Measurements from ENCODE around the gene KIR2DL1.
"Not testable (repeated sequence)": the region's sequence is repeated elsewhere in the genome, so short reads cannot be mapped to it uniquely, and the experiment has no call there.

Gene KIR2DL1

GRCh38 chr19:54758577-54758976 is 11.0 kb upstream of the KIR2DL1 start:
- in situ Hi-C loops (cut with HindIII; ENCODE audit: low pct_unique_long_range_greater_than_20kb, low sequenced_read_pairs); DNase-seq (ENCODE audit: low read depth in 1 of 2, low spot score in 1 of 2): not testable (repeated sequence)

- DNase-seq (ENCODE audit: low read depth in 1 of 2, low spot score in 1 of 2); in situ Hi-C loops (cut with HindIII; ENCODE audit: low pct_unique_long_range_greater_than_20kb, low sequenced_read_pairs): not testable (repeated sequence)
These were observed 5.4 kb upstream of the KIR2DL1 start for GRCh38 chr19:54764219-54764618.

- in situ Hi-C loops (cut with HindIII; ENCODE audit: low pct_unique_long_range_greater_than_20kb, low sequenced_read_pairs); DNase-seq (ENCODE audit: low read depth in 1 of 2, low spot score in 1 of 2): not testable (repeated sequence)
These were observed 3.1 kb upstream of the KIR2DL1 start for GRCh38 chr19:54766464-54766863.

GRCh38 chr19:54770511-54770910 is 918 bp downstream of the KIR2DL1 start:
- in situ Hi-C loops (cut with HindIII; ENCODE audit: low pct_unique_long_range_greater_than_20kb, low sequenced_read_pairs) = not testable (repeated sequence)

GRCh38 chr19:54771018-54771960 is 1.7 kb downstream of the KIR2DL1 start:
- in situ Hi-C loops (cut with HindIII; ENCODE audit: low pct_unique_long_range_greater_than_20kb, low sequenced_read_pairs); DNase-seq (ENCODE audit: low read depth in 1 of 2, low spot score in 1 of 2): not testable (repeated sequence)

More at GRCh38 chr19:54770511-54770910, 918 bp downstream of the KIR2DL1 start:
- DNase-seq (ENCODE audit: low read depth in 1 of 2, low spot score in 1 of 2) = not testable (repeated sequence)

GRCh38 chr19:54772666-54773065 is 3.1 kb downstream of the KIR2DL1 start:
- in situ Hi-C loops (cut with HindIII; ENCODE audit: low pct_unique_long_range_greater_than_20kb, low sequenced_read_pairs); DNase-seq (ENCODE audit: low read depth in 1 of 2, low spot score in 1 of 2): not testable (repeated sequence)

GRCh38 chr19:54775095-54775815 is 5.7 kb downstream of the KIR2DL1 start:
- in situ Hi-C loops (cut with HindIII; ENCODE audit: low pct_unique_long_range_greater_than_20kb, low sequenced_read_pairs); DNase-seq (ENCODE audit: low read depth in 1 of 2, low spot score in 1 of 2): not testable (repeated sequence)

GRCh38 chr19:54775830-54776229 is 6.2 kb downstream of the KIR2DL1 start:
- DNase-seq (ENCODE audit: low read depth in 1 of 2, low spot score in 1 of 2); in situ Hi-C loops (cut with HindIII; ENCODE audit: low pct_unique_long_range_greater_than_20kb, low sequenced_read_pairs): not testable (repeated sequence)

- in situ Hi-C loops (cut with HindIII; ENCODE audit: low pct_unique_long_range_greater_than_20kb, low sequenced_read_pairs); DNase-seq (ENCODE audit: low read depth in 1 of 2, low spot score in 1 of 2): not testable (repeated sequence)
These were observed 8.3 kb downstream of the KIR2DL1 start for GRCh38 chr19:54777851-54778250.

- in situ Hi-C loops (cut with HindIII; ENCODE audit: low pct_unique_long_range_greater_than_20kb, low sequenced_read_pairs); DNase-seq (ENCODE audit: low read depth in 1 of 2, low spot score in 1 of 2): not testable (repeated sequence)
These were observed 9.3 kb downstream of the KIR2DL1 start for GRCh38 chr19:54778896-54779295.

GRCh38 chr19:54782916-54783315 is 13.3 kb downstream of the KIR2DL1 start:
- in situ Hi-C loops (cut with HindIII; ENCODE audit: low pct_unique_long_range_greater_than_20kb, low sequenced_read_pairs); DNase-seq (ENCODE audit: low read depth in 1 of 2, low spot score in 1 of 2): not testable (repeated sequence)

- DNase-seq (ENCODE audit: low read depth in 1 of 2, low spot score in 1 of 2); in situ Hi-C loops (cut with HindIII; ENCODE audit: low pct_unique_long_range_greater_than_20kb, low sequenced_read_pairs): not testable (repeated sequence)
These were observed 16.6 kb downstream of the KIR2DL1 start for GRCh38 chr19:54786091-54786723.

GRCh38 chr19:54788154-54788553 is 18.6 kb downstream of the KIR2DL1 start:
- DNase-seq (ENCODE audit: low read depth in 1 of 2, low spot score in 1 of 2); in situ Hi-C loops (cut with HindIII; ENCODE audit: low pct_unique_long_range_greater_than_20kb, low sequenced_read_pairs): not testable (repeated sequence)

Data from T47D (cell line).